NCI-H345 treated with DMSO at 0.1 percent for 48 hours (cell line): Measurements from ENCODE around the gene NUBP2.

ENCODE experiments used
- DNase-seq: peaks from one replicate; lab custom pipeline; 2025; ENCODE audit not compliant: unreplicated experiment; lab: John Stamatoyannopoulos, UW

The NUBP2 gene

DNA sequence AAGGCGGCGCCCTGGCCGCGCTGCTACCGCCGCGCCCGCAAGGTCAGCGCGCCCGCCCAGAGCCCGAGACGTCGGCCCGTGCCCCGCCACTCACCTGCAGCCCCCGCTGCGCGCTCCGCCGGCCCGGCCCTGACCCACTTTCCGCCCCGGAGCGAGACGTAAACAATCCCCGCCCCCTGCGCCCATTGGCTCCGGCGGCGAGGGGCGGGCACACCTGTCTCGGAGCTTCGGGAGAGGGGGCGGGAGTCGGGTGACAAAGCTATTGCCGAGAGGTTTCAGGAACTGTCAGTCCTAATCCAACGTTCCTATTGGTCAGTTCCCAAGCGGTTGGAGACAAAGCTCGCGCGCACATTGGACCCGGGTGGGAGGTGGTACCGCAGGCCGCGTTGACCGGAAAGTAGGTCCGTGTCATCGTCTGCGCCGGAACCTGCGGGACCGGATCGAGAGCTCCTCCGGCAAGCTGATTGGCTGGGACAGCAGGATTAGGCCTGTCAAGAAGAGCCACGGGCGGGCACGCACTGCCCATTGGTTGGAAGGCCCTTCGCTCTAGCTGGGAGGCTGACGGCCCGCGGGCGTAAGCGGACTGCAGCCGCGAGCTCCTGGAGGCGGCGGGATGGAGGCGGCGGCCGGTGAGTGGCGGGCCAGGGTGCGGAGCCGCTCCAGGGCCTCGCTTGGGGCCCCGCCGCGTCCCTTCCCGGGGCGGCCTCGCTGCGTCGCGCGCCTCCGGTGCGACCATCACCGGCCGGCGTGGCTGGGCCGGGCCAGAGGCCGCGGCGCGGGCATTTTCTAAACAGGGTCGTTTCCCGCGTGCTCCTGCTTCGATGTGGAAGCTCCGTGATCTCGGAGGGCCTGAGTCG is at the start of gene NUBP2, which contains the start of gene SPSB3:
NUBP2 (plus strand) TSS at position 553 of the 857 bp plus-strand sequence; CDS start at position 614, 61 bp downstream.
SPSB3 (minus strand) TSS at position 164 of the 857 bp plus-strand sequence. CDS start 1,088 bp downstream, outside the sequence.
- DNase-seq, result peak; percentile 98

DNA sequence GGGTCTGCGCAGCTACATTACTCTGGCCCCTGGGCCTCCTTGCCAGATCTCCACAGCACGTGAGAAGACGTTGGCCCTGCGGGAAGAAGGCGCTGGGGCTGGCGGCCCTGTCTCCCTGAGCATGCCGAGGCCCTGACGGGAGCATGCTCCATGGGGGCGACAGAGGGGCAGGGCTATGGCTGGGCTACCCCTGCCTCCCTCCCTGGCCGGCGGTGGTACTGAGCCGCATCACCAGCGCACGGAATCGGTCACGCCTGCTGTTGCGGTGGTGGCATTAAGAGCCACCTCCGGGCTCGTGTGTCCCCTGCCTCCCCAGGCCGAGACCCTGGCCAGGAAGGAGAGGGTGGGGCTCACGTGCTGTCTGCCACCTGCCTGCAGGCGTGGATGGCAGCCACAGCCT is 48.6 kb upstream of the NUBP2 start:
- no peak for DNase-seq

- no peak for DNase-seq
These were observed 47.9 kb upstream of the NUBP2 start for GRCh38 chr16:1734816-1735215.

DNA sequence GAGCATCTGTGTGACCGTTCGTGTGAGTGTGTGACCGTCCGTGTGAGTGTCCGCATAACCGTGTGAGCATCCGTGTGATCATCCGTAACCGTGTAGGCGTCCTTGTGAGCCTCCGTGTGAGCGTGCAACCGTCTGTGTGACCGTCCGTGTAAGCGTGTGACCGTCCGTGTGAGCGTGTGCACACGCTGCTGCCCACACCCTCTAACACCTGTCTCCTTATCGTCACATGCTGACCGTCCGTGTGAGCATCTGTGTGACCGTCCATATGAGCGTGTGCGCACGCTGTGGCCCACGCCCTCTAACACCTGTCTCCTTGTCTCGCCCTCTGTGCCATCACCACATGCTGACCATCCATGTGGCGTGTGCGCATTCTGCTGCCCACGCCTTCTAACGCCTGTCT is 42.5 kb upstream of the NUBP2 start:
- no peak for DNase-seq

- no peak for DNase-seq
These were observed 41.8 kb upstream of the NUBP2 start for GRCh38 chr16:1740781-1741490.

GRCh38 chr16:1741553-1742165 is 41.1 kb upstream of the NUBP2 start:
- DNase-seq, result no peak

- DNase-seq, result no peak
These were observed 39.1 kb upstream of the NUBP2 start for GRCh38 chr16:1743376-1744337.

DNA sequence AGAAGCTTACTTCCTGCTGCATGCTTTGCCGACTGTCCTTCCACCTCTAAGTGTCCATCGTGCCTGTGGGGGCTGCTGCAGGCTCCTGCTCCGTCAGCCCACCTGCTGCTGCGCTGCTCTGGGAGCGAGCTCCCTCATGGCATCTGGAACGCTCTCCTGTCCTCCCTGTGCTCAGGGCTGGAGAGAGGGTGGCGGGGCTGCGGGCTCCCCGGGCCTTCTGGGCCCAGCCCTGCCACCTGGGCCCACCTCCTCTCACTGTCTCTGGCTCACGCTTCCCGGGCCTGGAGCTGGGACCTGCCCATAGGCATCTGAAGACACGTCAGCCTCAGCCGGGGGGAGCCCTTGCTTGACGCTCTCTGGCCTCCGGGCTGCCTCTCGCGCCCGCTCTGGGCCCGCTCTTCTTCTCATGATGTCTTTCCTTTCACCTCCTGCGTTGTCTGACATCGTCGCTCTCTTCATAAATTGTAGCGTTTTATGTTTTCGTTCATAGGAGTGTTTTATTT is 38.4 kb upstream of the NUBP2 start:
- DNase-seq, result no peak

DNA sequence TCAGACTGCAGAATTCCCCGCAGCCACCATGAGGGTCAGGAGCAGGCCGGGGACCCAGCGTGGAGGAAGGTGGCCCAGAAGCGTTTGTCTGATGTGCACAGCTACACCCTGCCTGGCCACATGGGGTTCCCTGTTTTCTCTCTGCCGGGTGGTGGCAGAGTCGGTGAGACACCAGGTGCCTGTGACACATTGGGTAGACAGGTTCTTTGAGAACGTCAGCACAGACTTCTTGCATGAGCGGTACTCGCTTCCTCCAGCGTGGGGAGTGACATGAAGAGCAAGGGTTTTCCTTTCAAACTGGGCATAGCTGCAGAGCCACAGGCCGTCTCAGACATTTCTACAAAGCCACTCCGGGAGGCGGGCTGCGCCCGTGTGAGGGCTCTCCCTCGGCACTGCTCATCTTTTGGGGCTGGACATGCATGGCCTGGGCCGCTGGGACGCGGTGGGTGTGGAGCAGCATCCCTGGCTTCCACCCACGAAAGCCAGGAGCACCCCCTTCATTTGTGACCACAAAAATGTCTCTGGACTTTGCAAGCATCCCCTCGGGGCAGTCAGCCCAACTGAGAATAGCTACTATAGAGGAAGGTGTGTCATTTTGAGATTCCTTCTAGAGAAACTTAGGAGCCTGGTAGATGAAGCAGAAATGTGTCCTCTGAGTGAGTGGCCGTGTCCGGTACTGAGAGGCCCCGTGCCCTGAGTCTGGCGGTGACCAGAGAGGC is 37.4 kb upstream of the NUBP2 start:
- no peak for DNase-seq

- DNase-seq, result no peak
These were observed 36.7 kb upstream of the NUBP2 start for GRCh38 chr16:1745900-1746692.

DNA sequence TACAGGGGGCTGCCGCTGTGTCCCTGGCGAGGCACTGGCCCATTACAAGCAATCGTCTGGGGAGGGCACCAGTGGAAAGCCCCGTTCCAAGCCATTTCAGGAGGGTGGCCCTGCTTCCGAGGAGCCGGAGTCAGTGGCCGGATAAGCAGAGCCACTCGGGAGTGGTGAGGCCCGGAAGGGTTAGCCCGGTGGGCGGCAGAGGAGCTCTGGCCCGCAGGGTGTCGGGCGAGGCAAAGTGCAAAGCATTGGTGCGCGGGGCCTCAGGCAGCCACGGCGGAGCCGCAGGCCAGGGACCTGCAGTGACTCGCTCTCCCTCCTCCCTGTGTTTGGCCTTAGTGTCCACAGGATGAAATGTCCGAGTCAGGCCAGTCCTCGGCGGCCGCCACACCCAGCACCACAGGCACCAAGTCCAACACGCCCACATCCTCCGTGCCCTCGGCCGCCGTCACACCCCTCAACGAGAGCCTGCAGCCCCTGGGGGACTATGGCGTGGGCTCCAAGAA is 36.0 kb upstream of the NUBP2 start:
- DNase-seq, result no peak

DNA sequence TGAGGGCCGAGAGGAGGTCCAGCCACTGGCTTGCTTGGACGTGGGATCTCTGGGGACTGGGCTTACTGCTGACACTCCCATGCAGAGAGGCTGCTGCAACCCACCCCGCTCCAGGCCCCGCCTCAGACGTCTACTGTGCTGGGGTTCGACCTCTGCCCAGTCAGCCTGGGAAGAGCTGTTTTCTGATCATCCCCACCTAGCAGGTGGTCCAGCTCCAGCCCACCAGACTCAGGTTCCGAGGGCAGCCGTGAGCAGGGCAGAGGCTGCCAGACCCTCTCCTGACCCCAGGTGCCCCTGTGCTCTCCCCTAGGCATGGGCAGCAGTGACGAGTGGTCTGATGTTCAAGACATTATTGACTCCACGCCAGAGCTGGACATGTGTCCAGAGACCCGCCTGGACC is 34.8 kb upstream of the NUBP2 start:
- DNase-seq, result no peak

- DNase-seq, result no peak
These were observed 33.3 kb upstream of the NUBP2 start for GRCh38 chr16:1749152-1750117.

DNA sequence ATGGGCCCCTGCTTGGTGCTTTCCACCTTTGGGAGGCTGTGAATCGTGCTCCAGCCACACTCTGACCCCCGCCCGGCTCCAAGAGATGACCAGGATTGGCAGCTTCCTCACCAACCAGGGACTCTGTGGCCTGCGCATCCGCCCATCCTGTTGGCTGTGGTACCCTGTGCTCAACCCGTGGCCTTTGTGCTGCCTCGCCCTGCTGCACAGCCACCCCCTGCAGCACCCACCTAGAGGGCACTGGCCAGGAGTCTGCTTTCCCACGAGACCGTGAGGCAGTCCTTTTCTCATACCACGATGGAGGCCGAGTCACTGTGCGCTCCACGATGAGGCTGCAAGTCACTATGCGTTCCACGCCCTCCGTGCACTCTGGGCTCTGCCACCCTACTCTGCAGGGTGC is 30.8 kb upstream of the NUBP2 start:
- no peak for DNase-seq

- no peak for DNase-seq
These were observed 29.9 kb upstream of the NUBP2 start for GRCh38 chr16:1752853-1753252.

GRCh38 chr16:1754204-1754603 is 28.6 kb upstream of the NUBP2 start:
- no peak for DNase-seq

GRCh38 chr16:1757714-1758461 is 24.9 kb upstream of the NUBP2 start:
- DNase-seq, result no peak
